GM12801 (cell line): ENCODE results near the gene SKOR2.

Source experiments
- TF ChIP-seq, protein P1 (sequence below): IDR thresholded peaks from one replicate; pipeline ENCODE4 v1.5.1; 2011; ENCODE audit warnings: control low read depth; ENCODE audit not compliant: insufficient read length; ENCODE audit errors: extremely low read depth

Gene SKOR2

DNA sequence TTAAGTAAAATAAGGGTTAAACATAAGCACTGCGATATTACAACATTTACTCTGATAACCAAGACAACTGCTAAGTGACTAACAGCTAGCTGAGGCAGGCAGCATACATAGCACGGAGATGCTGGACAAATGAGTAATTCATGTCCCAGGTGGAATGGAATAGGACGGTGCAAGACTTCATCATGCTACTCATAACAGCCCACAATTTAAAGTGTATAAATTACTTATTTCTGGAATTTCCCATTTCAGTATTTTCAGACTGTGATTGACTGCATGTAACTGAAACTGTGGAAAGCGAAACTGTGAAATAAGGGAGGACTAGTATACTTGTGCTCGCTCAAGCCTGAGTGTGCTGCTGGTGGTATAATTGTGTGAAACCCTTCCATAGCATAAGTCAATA lies 88.2 kb downstream of the SKOR2 start:
- TF ChIP-seq, protein P1, sequence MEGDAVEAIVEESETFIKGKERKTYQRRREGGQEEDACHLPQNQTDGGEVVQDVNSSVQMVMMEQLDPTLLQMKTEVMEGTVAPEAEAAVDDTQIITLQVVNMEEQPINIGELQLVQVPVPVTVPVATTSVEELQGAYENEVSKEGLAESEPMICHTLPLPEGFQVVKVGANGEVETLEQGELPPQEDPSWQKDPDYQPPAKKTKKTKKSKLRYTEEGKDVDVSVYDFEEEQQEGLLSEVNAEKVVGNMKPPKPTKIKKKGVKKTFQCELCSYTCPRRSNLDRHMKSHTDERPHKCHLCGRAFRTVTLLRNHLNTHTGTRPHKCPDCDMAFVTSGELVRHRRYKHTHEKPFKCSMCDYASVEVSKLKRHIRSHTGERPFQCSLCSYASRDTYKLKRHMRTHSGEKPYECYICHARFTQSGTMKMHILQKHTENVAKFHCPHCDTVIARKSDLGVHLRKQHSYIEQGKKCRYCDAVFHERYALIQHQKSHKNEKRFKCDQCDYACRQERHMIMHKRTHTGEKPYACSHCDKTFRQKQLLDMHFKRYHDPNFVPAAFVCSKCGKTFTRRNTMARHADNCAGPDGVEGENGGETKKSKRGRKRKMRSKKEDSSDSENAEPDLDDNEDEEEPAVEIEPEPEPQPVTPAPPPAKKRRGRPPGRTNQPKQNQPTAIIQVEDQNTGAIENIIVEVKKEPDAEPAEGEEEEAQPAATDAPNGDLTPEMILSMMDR, result no peak

DNA sequence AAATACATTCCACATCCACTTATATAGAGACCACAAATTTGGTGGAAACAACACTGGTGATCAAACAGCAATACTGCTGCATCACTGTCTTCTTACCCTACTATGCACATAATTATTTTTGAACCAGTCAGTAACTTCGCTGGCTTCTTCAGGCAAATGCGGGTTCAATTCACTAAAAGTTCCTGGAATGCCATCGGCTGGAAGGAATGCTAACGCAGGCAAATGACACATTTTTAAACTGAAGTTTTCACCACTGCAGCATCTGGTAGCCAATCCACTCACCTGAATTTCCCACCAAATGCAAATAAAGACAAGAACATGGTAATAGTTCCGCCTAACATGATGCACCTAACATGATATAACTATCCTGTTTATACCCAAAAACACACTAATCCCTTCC lies 91.2 kb downstream of the SKOR2 start:
- TF ChIP-seq, protein P1, result no peak
